HepG2 (cell line): ENCODE results near the gene MEF2D. TPM values are rescaled to one million over a fixed set of nuclear protein-coding genes. Genes with fewer than 3 reads are reported as not detected.

Experiments used
- ATM ChIP-seq: fragments of 450-650 bp; IDR thresholded peaks from 2 replicates; pipeline ENCODE4 v1.7.1; 2017; ENCODE audit warnings: mild to moderate bottlenecking, borderline replicate concordance
- CCAR2 ChIP-seq: fragments of 200-400 bp; formaldehyde crosslinking; optimal IDR thresholded peaks from 2 replicates; pipeline ENCODE3; 2018; ENCODE audit warnings: low read depth, mild to moderate bottlenecking, low read length, moderate library complexity
- IKZF4 ChIP-seq: sonication (generic); formaldehyde crosslinking; IDR thresholded peaks from 2 replicates; pipeline ENCODE4 v1.5.1; 2020; ENCODE audit warnings: borderline replicate concordance, mild to moderate bottlenecking, low read depth, missing genetic modification reagents; ENCODE audit errors: not compliant biosample characterization
- MBD4 ChIP-seq: IDR thresholded peaks from 2 replicates; pipeline ENCODE4 v1.6.1; 2012; ENCODE audit warnings: low read length, inconsistent platforms, borderline replicate concordance
- MLLT10 ChIP-seq: sonication (generic); formaldehyde crosslinking; IDR thresholded peaks from 2 replicates; pipeline ENCODE4 v1.4.0; 2020; ENCODE audit warnings: missing genetic modification reagents
- PLSCR1 ChIP-seq: sonication (generic); formaldehyde crosslinking; IDR thresholded peaks from 2 replicates; pipeline ENCODE4 v1.5.0; 2020; ENCODE audit warnings: missing genetic modification reagents, mild to moderate bottlenecking, borderline replicate concordance
- ZBTB49 ChIP-seq: sonication (generic); formaldehyde crosslinking; IDR thresholded peaks from 2 replicates; pipeline ENCODE4 v1.4.0; 2020; ENCODE audit warnings: missing genetic modification reagents, borderline replicate concordance
- ZNF136 ChIP-seq: sonication (generic); formaldehyde crosslinking; IDR thresholded peaks from 2 replicates; pipeline ENCODE4 v1.8.1; 2022; ENCODE audit warnings: low read depth, mild to moderate bottlenecking, moderate library complexity, missing genetic modification reagents
- ZNF776 ChIP-seq: sonication (generic); formaldehyde crosslinking; IDR thresholded peaks from 2 replicates; pipeline ENCODE4 v1.4.0; 2020; ENCODE audit warnings: mild to moderate bottlenecking, missing genetic modification reagents
- polyA plus RNA-seq, 8 experiments: library from polyadenylated mRNA; depleted of rRNA in 3 of 8; stranded (reverse) in 7 of 8; unstranded in 1 of 8; fragments of >200 nt; fragmentation: Illumina TruSeq in 4 of 8; extraction: Trizol in 4 of 8; gene quantifications; 2 replicates each; pipeline versions ENCODE4 v1.2.1 to v1.2.3, GENCODE V29; 2011 to 2016; ENCODE audit warnings: low read depth in 4 of 8, missing spikeins in 1 of 8, mixed read lengths in 1 of 8; ENCODE audit not compliant: insufficient read depth in 1 of 8
- total RNA-seq, 5 experiments: library from RNA; depleted of rRNA; stranded (reverse); fragments of >200 nt; fragmentation: Illumina TruSeq; extraction: Trizol; gene quantifications; 2 replicates each; pipeline ENCODE4 v1.2.3, GENCODE V29; 2016; ENCODE audit warnings: low read depth in 1 of 5
- TF ChIP-seq, protein P1 (sequence below): sonication (generic); formaldehyde crosslinking; conservative IDR thresholded peaks from 2 replicates; pipeline ENCODE4 v1.8.0; 2022; ENCODE audit warnings: low read depth, missing genetic modification reagents
- TF ChIP-seq, protein P2 (sequence below): sonication (generic); formaldehyde crosslinking; IDR thresholded peaks from 2 replicates; pipeline ENCODE4 v1.5.0; 2020; ENCODE audit warnings: mild to moderate bottlenecking, missing genetic modification reagents
- TF ChIP-seq, protein P3 (sequence below): sonication (generic); formaldehyde crosslinking; IDR thresholded peaks from 2 replicates; pipeline ENCODE4 v1.5.0; 2020; ENCODE audit warnings: mild to moderate bottlenecking, missing genetic modification reagents, borderline replicate concordance
- TF ChIP-seq, protein P4 (sequence below): IDR thresholded peaks from 2 replicates; pipeline ENCODE4 v1.6.1; 2016; ENCODE audit warnings: low read depth, borderline replicate concordance
- TF ChIP-seq, protein P5 (sequence below): sonication (generic); formaldehyde crosslinking; IDR thresholded peaks from 2 replicates; pipeline ENCODE4 v1.8.0; 2022; ENCODE audit warnings: mild to moderate bottlenecking, missing genetic modification reagents, borderline replicate concordance
- TF ChIP-seq, protein P6 (sequence below): sonication (generic); formaldehyde crosslinking; IDR thresholded peaks from 2 replicates; pipeline ENCODE4 v1.4.0; 2020; ENCODE audit warnings: missing genetic modification reagents, borderline replicate concordance

The MEF2D gene
- total and polyA plus RNA-seq, 2 of the 13 experiments (the other 11 are each of a cell fraction or from before 2014, with no cell fraction given), result 1.6 to 3.9 TPM

DNA sequence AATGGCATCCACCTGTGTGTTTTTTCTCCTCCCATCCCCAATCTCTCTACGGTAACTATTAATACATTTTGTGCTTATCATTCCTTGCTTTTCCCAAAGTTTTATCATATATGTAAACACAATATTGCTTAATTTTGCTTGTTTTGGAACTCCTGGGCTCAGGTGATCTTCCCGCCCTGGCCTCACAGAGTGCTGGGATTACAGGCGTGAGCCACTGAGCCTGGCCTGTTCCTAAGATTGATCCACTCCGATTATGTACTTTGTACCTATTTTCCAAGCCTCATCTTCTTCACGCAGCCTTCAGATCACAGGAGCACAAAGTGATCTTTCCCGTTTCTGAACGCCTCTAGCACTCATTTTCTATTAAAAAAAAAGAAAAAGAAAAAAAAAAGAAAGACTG, 45.2 kb downstream of the MEF2D start (continued):
- TF ChIP-seq MLLT10 (CRISPR knock-in tag), result no peak
- no peak for TF ChIP-seq ATM
- TF ChIP-seq, protein P1, sequence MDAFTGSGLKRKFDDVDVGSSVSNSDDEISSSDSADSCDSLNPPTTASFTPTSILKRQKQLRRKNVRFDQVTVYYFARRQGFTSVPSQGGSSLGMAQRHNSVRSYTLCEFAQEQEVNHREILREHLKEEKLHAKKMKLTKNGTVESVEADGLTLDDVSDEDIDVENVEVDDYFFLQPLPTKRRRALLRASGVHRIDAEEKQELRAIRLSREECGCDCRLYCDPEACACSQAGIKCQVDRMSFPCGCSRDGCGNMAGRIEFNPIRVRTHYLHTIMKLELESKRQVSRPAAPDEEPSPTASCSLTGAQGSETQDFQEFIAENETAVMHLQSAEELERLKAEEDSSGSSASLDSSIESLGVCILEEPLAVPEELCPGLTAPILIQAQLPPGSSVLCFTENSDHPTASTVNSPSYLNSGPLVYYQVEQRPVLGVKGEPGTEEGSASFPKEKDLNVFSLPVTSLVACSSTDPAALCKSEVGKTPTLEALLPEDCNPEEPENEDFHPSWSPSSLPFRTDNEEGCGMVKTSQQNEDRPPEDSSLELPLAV (CRISPR knock-in tag), result no peak
- TF ChIP-seq PLSCR1 (CRISPR knock-in tag), result no peak
- TF ChIP-seq, protein P2, sequence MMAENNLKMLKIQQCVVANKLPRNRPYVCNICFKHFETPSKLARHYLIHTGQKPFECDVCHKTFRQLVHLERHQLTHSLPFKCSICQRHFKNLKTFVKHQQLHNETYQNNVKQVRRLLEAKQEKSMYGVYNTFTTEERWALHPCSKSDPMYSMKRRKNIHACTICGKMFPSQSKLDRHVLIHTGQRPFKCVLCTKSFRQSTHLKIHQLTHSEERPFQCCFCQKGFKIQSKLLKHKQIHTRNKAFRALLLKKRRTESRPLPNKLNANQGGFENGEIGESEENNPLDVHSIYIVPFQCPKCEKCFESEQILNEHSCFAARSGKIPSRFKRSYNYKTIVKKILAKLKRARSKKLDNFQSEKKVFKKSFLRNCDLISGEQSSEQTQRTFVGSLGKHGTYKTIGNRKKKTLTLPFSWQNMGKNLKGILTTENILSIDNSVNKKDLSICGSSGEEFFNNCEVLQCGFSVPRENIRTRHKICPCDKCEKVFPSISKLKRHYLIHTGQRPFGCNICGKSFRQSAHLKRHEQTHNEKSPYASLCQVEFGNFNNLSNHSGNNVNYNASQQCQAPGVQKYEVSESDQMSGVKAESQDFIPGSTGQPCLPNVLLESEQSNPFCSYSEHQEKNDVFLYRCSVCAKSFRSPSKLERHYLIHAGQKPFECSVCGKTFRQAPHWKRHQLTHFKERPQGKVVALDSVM (CRISPR knock-in tag), result no peak
- no peak for TF ChIP-seq CCAR2
- no peak for TF ChIP-seq MBD4
- TF ChIP-seq, protein P3, sequence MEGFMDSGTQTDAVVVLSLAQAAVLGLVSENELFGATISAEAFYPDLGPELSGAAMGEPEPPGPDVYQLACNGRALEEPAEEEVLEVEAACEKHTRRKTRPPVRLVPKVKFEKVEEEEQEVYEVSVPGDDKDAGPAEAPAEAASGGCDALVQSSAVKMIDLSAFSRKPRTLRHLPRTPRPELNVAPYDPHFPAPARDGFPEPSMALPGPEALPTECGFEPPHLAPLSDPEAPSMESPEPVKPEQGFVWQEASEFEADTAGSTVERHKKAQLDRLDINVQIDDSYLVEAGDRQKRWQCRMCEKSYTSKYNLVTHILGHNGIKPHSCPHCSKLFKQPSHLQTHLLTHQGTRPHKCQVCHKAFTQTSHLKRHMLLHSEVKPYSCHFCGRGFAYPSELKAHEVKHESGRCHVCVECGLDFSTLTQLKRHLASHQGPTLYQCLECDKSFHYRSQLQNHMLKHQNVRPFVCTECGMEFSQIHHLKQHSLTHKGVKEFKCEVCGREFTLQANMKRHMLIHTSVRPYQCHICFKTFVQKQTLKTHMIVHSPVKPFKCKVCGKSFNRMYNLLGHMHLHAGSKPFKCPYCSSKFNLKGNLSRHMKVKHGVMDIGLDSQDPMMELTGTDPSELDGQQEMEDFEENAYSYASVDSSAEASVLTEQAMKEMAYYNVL (CRISPR knock-in tag), result no peak
- TF ChIP-seq, protein P4, sequence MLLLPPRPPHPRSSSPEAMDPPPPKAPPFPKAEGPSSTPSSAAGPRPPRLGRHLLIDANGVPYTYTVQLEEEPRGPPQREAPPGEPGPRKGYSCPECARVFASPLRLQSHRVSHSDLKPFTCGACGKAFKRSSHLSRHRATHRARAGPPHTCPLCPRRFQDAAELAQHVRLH, result no peak
- no peak for TF ChIP-seq ZNF136 (CRISPR knock-in tag)
- TF ChIP-seq, protein P5, sequence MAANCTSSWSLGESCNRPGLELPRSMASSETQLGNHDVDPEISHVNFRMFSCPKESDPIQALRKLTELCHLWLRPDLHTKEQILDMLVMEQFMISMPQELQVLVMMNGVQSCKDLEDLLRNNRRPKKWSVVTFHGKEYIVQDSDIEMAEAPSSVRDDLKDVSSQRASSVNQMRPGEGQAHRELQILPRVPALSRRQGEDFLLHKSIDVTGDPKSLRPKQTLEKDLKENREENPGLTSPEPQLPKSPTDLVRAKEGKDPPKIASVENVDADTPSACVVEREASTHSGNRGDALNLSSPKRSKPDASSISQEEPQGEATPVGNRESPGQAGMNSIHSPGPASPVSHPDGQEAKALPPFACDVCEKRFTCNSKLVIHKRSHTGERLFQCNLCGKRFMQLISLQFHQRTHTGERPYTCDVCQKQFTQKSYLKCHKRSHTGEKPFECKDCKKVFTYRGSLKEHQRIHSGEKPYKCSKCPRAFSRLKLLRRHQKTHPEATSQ, result no peak
- no peak for TF ChIP-seq ZNF776 (CRISPR knock-in tag)
- TF ChIP-seq, protein P6, sequence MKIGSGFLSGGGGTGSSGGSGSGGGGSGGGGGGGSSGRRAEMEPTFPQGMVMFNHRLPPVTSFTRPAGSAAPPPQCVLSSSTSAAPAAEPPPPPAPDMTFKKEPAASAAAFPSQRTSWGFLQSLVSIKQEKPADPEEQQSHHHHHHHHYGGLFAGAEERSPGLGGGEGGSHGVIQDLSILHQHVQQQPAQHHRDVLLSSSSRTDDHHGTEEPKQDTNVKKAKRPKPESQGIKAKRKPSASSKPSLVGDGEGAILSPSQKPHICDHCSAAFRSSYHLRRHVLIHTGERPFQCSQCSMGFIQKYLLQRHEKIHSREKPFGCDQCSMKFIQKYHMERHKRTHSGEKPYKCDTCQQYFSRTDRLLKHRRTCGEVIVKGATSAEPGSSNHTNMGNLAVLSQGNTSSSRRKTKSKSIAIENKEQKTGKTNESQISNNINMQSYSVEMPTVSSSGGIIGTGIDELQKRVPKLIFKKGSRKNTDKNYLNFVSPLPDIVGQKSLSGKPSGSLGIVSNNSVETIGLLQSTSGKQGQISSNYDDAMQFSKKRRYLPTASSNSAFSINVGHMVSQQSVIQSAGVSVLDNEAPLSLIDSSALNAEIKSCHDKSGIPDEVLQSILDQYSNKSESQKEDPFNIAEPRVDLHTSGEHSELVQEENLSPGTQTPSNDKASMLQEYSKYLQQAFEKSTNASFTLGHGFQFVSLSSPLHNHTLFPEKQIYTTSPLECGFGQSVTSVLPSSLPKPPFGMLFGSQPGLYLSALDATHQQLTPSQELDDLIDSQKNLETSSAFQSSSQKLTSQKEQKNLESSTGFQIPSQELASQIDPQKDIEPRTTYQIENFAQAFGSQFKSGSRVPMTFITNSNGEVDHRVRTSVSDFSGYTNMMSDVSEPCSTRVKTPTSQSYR (CRISPR knock-in tag), result no peak
- no peak for TF ChIP-seq IKZF4
- TF ChIP-seq ZBTB49 (CRISPR knock-in tag), result no peak
